Medulla oblongata (tissue), 1 donor: ENCODE results near the gene MANBA.
A peak's percentile ranks its signal among the peaks of the same experiment; 100 is the strongest.

ENCODE experiments used
- DNase-seq: peaks from one replicate; pipeline ENCODE4 v3.0.0-alpha.2; 2015; ENCODE audit errors: extremely low spot score

MANBA gene

DNA sequence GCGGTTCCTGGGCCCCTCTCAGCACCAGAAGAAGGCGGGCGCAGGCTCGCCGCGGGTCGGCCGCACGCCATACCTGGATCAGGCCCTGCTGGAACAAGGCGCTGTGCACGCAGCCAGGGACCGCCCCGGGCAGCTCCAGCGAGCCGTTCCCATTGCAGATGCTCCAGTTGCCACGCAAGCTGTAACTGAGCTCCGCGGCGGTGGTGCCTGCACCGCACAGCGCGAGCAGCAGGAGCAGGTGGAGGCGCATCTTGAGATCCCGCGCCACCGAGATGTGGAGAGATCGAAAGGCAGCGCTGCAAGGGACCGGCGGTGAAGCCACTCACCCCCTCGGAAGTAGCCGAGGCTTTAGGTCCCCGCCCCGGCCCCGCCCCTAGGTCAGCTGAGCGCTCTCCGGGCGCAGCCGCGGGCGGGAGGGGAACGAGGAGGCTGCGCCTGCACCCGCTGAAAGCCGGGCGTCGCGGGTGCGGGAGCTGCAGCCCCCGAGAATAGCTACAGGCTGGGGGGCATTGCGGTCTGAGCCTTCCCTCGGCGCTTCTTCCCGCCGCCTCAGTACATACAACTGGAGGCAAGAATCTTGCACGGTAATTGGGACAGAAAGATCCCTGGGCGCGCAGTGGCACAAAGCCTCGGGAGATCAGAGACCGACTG lies at the start of gene MANBA:
Gene MANBA (minus strand): TSS at position 324 of the 651 bp plus-strand sequence. CDS start 74 bp downstream, at position 250.
- DNase-seq, result peak; percentile 94

DNA sequence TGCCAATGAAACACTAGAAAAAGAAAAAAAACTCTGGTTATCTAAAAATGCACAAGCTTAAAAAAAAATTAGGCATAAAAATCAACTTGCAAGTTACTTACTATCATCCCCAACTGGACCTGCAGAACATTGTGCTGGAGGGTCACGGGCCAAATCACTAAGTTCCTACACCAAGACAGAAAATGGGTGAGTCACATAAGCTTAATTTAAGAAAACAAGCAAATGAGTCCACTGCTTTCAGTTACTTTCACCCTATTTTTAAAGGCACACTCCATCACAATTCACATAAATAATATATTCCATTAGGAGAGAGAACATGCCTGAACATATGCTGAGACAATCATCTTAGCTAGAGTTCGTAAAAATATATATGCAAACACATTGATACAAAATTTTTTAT lies 48.9 kb upstream of the MANBA start:
- no peak for DNase-seq

DNA sequence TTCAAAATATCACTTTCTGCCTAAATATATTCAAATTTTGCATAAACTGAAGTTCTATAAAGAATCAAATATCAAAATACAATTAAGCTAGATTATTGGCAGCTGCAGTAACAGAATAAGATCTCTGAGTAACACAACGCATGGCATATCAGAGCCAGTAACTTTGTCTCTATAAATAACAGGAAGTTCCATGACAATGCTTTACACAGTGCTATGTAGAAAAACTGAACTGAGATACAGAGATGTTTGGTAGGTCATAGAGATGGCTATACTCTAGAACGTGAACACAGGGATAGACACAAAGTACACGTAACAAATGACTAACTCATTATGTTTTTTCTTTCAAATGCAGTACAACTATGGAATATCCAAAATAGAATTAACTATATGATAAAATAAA lies 48.4 kb upstream of the MANBA start:
- DNase-seq, result no peak

DNA sequence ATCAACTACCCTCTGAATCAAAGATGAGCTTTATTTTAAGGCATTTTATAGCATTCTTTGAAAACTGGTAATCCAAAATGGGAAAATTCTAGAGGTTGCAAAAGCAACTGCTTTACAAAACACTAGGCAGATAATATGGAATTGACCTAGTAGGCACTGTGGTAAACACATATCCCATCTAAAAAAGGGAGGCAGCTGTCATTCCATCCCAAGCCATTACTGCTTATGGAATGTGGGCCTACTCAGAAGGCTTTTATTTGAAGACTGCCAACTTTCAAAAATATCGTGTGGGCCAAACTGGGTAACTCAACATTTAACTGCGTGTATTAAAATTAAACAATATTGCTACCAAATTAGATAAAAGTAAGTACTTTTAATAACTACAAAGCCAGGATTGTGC lies 47.2 kb upstream of the MANBA start:
- no peak for DNase-seq

GRCh38 chr4:102807345-102807744 lies 46.6 kb upstream of the MANBA start:
- no peak for DNase-seq

GRCh38 chr4:102799816-102800215 lies 39.0 kb upstream of the MANBA start:
- no peak for DNase-seq

DNA sequence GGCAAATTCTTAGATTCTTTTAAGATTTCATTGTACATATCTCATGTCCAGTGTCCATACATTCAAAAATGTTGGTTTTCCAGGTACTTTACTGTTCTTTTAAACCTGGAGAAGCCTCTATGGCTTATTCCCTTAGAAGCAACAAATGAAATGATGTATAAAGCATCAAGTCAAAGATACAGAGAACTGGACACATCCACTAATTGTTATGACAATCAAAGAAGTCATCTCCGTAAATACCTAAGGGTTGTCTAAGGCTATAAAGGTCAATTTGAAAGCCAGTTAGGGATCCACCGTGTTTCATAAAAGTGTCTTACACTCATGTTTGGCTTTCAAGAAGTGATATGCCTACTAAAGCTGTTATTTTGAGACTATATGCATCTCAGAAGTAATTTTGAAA lies 34.2 kb upstream of the MANBA start:
- DNase-seq, result no peak

DNA sequence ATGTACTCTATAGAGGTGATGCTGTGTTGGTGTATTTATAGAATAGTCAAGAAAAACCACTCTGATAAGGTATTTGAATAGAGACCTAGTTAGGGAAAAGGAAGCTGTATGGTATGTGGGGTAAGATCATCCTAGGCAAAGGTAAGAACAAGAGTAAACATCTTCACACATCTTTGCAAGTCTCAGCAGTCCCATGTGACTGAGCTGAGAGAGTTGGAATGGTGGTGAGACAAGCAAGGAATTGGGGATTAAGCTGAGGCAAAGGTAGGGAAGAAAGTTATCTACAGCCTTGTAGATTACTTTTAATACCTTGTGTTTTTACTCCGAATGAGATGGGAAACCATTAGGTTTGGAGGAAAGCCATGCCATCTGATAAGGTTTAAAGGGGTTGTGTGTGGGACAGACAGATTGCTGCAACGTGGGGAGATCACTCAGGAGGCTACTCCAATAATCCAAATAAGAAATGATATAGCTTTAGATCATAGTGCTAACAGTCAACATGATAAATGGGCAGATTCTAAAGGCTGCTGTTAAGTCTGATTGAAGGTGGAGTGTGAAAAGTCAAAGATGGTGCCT lies 31.7 kb upstream of the MANBA start:
- no peak for DNase-seq

DNA sequence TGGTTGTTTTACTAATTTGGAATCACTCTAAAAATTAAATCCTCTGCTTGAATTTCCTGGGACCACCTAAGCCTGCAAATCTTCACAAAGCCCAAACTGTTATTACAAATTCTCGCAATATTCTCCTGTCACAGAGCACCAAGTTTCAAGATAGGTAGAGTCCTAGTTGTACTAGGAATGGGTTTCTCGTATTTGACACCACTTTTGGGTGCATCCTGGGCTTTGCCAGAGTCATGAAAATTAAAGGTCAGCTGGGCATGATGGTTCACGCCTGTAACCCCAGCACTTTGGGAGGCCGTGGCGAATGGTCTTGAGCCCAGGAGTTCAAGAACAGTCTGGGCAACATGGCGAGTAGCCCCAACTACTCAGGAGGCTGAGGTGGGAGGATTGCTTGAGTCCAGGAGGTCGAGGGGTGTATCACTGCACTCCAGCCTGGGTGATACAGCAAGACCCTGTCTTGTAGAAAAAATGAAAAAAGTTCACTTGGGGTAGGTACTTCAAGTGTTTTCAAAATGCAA lies 30.6 kb upstream of the MANBA start:
- DNase-seq, result no peak

DNA sequence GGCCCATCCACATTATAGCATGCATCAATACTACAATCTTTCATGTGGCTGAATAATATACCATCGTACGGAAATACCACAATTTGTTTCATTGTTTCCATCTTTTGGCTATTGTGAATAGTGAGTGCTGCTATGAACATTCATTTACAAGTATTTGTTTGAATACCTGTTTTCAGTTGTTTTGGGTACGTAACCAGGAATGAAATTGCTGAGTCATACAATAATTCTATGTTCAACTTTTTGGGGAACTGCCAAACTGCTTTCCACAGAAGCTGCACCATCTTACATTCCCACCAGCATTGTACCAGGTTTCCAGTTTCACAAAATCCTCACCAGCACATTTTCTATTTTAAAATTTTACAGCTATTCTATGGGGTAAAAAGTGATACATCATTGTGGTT lies 28.5 kb upstream of the MANBA start:
- no peak for DNase-seq

DNA sequence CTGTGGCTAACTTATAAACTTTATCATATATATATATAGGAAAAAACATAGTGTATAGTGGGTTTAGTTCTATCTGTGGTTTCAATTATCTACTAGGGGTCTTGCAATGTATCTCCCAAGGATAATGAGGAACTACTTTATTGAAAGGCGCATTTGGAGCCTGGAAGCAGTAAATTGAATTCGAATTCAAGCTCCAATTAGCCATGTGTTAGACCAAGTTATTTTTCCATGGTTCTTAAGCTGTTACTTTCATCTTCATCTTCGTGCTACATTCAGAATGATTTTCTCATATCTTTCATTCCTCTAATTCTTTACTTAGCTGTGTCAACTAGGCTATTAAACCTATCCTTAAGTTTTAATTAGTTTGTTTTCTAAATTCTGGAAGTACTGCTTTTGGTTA lies 27.2 kb upstream of the MANBA start:
- DNase-seq, result no peak

DNA sequence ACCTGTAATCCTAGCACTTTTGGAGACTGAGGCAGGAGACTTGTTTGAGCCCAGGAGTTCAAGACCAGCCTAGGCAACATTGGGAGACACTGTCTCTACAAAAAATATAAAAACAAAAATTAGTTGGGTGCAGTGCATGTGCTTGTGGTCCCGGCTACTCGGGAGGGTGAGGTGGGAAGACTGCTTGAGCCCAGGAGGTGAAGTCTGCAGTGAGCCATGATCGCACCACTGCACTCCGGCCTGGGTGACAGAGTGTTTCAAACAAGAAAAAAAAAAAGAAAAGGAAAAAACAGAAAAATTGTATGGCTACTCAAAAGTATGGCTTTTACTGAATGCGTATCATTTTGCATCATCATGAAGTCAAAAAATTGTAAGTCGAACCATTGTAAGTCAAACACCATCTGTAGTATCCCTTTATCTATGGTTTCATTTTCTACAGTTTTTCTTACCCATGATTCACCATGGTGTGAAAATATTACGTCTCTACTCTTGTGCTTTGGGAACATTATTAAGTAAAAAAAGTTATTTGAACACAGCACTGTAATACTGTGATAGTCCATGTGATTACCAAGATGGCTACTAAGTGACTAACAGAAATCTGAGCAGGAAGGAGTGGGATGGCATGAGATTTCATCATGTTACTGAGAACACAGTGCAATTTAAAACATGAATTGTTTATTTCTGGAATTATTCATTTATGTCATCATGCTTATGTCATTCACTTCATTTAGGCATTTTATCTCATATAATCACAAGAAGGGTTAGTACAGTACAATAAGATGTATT lies 26.5 kb upstream of the MANBA start:
- no peak for DNase-seq

DNA sequence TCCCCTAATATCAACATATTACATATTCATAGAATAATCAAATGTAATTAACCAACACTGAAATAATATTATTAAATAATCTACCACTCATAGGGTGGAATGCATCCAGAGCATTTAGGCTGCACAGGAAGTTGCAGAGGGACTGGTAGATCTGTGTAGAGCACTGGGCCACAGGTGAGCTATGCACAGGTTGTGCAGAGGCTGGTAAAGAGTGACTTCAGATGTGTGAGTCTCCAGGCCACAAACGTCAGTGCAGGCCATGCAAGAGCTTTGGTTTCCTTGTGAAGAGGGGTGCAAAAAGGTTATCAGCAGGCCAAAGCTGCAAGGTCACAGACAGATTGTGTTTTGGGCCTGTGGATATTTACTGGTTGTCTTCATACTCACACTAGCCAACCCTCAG lies 25.5 kb upstream of the MANBA start:
- DNase-seq, result no peak

- no peak for DNase-seq
Observed at GRCh38 chr4:102783006-102783405, 22.2 kb upstream of the MANBA start.

GRCh38 chr4:102781570-102781969 lies 20.8 kb upstream of the MANBA start:
- DNase-seq, result no peak

DNA sequence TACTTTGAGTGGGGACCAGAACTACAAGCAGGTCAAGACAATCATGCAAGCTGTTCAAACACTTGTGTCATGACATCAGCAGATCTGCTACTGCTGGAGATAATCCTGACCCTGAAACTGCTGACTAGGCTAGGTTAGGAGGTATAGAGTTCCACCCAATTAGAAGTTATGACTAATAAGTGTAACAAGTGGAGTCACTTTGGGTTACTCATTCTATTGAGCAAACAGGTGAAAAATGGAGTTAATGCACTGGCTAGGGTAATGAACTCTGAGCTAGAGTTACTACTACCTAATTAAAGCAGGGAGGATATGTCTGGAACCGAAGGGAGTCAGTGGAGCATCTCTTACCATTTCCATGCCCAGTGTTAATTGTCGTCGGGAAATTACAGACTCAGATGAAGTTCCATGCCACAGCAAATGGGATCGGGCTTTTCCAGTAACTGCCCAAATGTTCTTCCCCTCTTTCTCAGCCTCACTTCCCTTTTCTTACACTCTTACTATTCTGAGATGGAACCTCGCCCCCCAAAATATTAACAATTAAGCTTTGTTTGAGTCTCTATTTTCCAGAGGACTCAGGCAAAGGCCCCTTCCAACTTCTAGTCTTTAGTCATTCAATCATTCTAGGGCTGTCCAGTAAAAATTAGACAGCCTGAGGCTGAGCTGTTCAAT lies 19.8 kb upstream of the MANBA start:
- DNase-seq, result no peak

DNA sequence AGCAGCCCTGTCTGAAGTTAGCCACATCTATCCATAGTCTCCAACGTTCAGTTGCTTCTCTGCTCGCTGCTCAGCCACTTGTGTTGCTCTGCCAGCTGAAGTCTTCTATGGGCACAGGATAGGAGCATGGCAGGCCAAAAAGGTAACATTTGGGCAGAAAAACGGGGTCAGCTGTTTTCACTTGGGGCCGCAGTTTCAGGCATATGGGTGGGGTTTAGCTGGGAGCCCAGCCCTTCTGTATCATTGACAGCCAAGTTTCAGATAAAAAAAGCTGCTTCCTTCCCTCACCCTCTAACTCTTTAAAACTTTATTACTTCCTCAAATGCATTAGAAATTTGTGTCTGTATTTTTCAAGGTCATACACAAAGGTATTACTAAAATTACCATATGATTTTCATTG lies 18.4 kb upstream of the MANBA start:
- no peak for DNase-seq

GRCh38 chr4:102778720-102779119 lies 18.0 kb upstream of the MANBA start:
- no peak for DNase-seq

DNA sequence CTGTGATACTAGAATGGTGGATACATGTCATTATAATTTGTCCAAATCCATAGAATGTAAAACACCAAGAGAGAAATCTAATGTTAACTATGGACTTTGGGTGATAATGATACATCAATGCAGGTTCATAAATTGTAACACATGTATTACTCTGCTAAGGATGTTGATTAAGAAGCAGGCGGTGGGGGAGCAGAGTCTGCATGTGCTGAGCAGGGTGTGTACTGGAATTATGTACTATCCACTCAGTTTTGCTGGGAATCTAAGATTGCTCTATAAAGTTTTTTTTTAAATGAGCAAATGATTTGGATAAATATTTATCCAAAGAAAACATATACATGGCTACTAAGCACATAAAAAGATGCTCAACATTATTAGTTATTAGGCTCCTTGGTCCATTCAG lies 15.0 kb upstream of the MANBA start:
- no peak for DNase-seq

DNA sequence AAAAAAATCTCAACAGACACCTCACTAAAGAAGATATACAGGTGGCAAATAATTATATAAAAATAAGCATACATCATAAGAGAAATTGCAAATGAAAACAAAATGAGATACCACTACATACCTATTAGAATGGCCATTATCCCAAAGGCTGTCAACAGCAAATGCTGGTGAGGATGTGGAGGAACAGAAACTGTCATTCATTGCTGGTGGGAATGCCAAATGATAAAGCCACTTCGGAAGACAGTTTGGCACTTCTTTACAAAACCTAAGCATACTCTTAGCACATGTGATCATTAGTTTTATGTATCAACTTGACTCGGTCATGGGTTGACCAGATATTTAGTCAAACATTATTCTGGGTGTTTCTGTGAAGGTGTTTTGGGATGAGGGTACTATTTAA lies 13.5 kb upstream of the MANBA start:
- no peak for DNase-seq

DNA sequence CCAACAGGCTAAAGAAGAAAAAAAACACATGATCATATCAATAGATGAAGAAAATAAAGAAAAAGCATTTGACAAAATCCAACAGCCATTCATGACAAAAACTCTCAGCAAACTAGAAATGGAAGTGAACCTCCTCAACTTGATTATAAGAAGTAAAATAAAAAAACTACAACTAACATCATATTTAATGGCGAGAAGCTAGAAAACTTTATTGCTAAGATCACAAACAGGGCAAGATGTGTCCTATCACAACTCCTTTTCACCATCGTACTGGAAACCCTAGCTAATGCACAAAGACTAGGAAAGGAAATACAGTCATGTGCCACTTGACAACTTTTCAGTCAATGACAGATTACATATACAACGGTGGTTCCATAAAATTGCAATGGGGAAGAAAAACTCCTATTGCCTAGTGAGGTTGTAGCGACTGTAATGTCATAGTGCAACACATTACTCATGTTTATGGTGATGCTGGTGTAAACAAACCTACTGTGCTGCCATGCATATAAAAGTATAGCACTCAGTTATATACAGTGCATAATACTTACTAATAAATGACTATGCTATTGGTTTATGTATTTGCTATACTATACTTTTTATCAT lies 12.1 kb upstream of the MANBA start:
- DNase-seq, result no peak

GRCh38 chr4:102764901-102765300 lies 4.1 kb upstream of the MANBA start:
- no peak for DNase-seq
